CD8-positive, alpha-beta memory T cell (primary cell): ENCODE results near the gene SETD1B. TPM values are rescaled to one million over a fixed set of nuclear protein-coding genes. Genes with fewer than 3 reads are reported as not detected.
"Not testable (repeated sequence)": the region's sequence is repeated elsewhere in the genome, so short reads cannot be mapped to it uniquely, and the experiment has no call there.

ENCODE experiments used
- CTCF ChIA-PET: fragments of 350-600 bp; sonication (Branson Sonifier 250); formaldehyde crosslinking; loops from one replicate; lab custom pipeline; 2021; ENCODE audit warnings: antibody characterized with exemption; lab: Charles Lee
- POLR2A ChIA-PET: fragments of 350-600 bp; sonication (Branson Sonifier 250); formaldehyde crosslinking; loops from one replicate; lab custom pipeline; 2021; ENCODE audit warnings: antibody characterized with exemption; lab: Charles Lee
- DNase-seq, 5 donors: peaks; one replicate each; pipeline versions ENCODE4 v3.0.0 to v3.0.0-alpha.2; 2020 to 2022; ENCODE audit warnings: mixed read lengths in 1 of 5
- H3K27ac ChIP-seq: one replicate; pipeline ENCODE4 v1.7.0; 2013; ENCODE audit warnings: low read depth, mild to moderate bottlenecking, low read length, moderate library complexity
- H3K27me3 ChIP-seq: 2 replicates; pipeline ENCODE4 v1.7.0; 2013; ENCODE audit warnings: low read length, mild to moderate bottlenecking; ENCODE audit not compliant: insufficient read depth, poor library complexity, severe bottlenecking
- H3K36me3 ChIP-seq: 2 replicates; pipeline ENCODE4 v1.7.0; 2013; ENCODE audit warnings: mild to moderate bottlenecking, low read length, moderate library complexity; ENCODE audit not compliant: insufficient read depth
- H3K4me1 ChIP-seq: 2 replicates; pipeline ENCODE4 v1.7.0; 2013; ENCODE audit warnings: mild to moderate bottlenecking, low read length, moderate library complexity; ENCODE audit not compliant: insufficient read depth
- H3K4me3 ChIP-seq: 2 replicates; pipeline ENCODE4 v1.7.0; 2013; ENCODE audit warnings: mild to moderate bottlenecking, low read length
- H3K9me3 ChIP-seq: 2 replicates; pipeline ENCODE4 v1.7.0; 2013; ENCODE audit warnings: mild to moderate bottlenecking, low read length
- H3K27ac Mint-ChIP-seq, 8 donors: one replicate each; pipeline ENCODE4 v1.8.0; 2020 to 2021; ENCODE audit warnings: mixed read lengths in 8 of 8, mild to moderate bottlenecking in 6 of 8, inconsistent platforms in 3 of 8, moderate library complexity in 3 of 8
- H3K27me3 Mint-ChIP-seq, 2 donors: one replicate each; pipeline ENCODE4 v1.8.0; 2020 to 2021; ENCODE audit warnings: mixed read lengths in 2 of 2, mild to moderate bottlenecking in 1 of 2, moderate library complexity in 1 of 2
- H3K36me3 Mint-ChIP-seq, 3 donors: one replicate each; pipeline ENCODE4 v1.8.0; 2020 to 2021; ENCODE audit warnings: mixed read lengths in 3 of 3, inconsistent platforms in 1 of 3, mild to moderate bottlenecking in 1 of 3
- H3K4me1 Mint-ChIP-seq, 3 donors: one replicate each; pipeline ENCODE4 v1.8.0; 2020 to 2021; ENCODE audit warnings: mixed read lengths in 3 of 3, inconsistent platforms in 1 of 3, mild to moderate bottlenecking in 1 of 3
- H3K4me3 Mint-ChIP-seq, 7 donors: one replicate each; pipeline ENCODE4 v1.8.0; 2020 to 2021; ENCODE audit warnings: mixed read lengths in 7 of 7, mild to moderate bottlenecking in 6 of 7, moderate library complexity in 4 of 7, inconsistent platforms in 2 of 7
- H3K9me3 Mint-ChIP-seq, 5 donors: one replicate each; pipeline ENCODE4 v1.8.0; 2020 to 2022; ENCODE audit warnings: mixed read lengths in 5 of 5, mild to moderate bottlenecking in 3 of 5, moderate library complexity in 2 of 5, inconsistent platforms in 1 of 5
- polyA plus RNA-seq: library from polyadenylated mRNA; unstranded; fragments of 300-500 nt; fragmentation: Illumina TruSeq; gene quantifications from one replicate; pipeline ENCODE4 v1.2.3, GENCODE V29; 2021
- total RNA-seq, 2 experiments: library from RNA; stranded (reverse); gene quantifications; one replicate each; pipeline ENCODE4 v1.2.3, GENCODE V29; 2021

Gene SETD1B
- total and polyA plus RNA-seq, 3 experiments from 2014 or later: 2.4 to 31.9 (median 31.3) TPM

- Histone ChIP-seq H3K4me3 (peak overlapping the region; percentile 79), H3K27me3 (no peaks in the 10 kb centered on the region), H3K4me1 (peaks cover 81% of the 10 kb centered on the region), H3K36me3 (peaks cover 8% of the 10 kb centered on the region), H3K27ac (peak overlapping the region; percentile 97), H3K9me3 (no peaks in the 10 kb centered on the region)
- no peak for DNase-seq
- H3K36me3 Mint-ChIP-seq: peaks cover 5 to 41% (median 16%) of the 10 kb centered on the region in 3 donors
- H3K4me1 Mint-ChIP-seq: peaks cover 75 to 87% (median 80%) of the 10 kb centered on the region in 3 donors
- peak overlapping the region; percentile 88 to 96 (median 89) for H3K4me3 Mint-ChIP-seq
- peak overlapping the region; percentile 99 to 100 (median 100) for H3K27ac Mint-ChIP-seq
- ChIA-PET POLR2A (interaction anchor here (1.0 to 6.0 kb wide), 3 partner anchors 14 to 209 kb away, joined by 11 to 29 read pairs (median 24); no protein-coding TSS in a partner anchor), CTCF (interaction anchor here (1.2 to 44.0 kb wide), 3 partner anchors 6 to 120 kb away, joined by 3 to 1908 read pairs (median 1908); partner anchors contain the start of genes RHOF and SETD1B)
- H3K27me3 Mint-ChIP-seq: peaks cover 0 to 4% of the 10 kb centered on the region in 2 donors
- no peaks in the 10 kb centered on the region for H3K9me3 Mint-ChIP-seq
Measured at GRCh38 chr12:121788176-121788818, 15.5 kb upstream of the SETD1B start.

DNA sequence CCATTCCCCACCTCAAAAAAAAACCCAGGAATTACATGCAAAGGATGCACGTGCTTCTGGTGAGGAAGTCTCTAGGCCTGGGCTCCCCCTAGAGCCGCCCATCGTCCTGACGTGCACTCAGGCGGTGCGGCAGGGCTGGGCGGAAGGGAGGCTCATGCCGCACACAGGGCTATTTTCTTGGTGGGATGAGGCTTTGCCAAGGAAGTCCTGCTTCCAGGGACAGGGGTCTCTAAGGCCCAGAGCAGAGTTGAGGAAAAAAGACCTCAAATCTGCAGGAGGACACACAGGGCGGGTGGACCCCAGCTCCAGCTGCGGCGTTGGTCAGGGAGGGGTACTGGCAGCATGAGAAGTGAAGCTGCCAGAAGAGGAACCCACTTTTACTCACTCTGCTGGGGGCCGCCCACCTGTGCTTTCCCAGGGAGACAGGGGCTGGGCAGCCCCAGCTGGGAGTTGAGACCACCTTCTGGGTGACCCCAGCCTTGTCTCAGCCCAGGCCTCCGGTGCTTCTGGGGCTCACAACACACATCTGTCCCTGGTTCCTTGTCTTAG lies 14.5 kb upstream of the SETD1B start:
- H3K36me3 Mint-ChIP-seq: peaks cover 5 to 40% (median 12%) of the 10 kb centered on the region in 3 donors
- DNase-seq: peak in 4 of 5 donors; percentile 55 to 71 (median 68)
- CTCF ChIA-PET: interaction anchor here (1.0 to 44.0 kb wide), 3 partner anchors 7 to 95 kb away, joined by 3 to 1908 read pairs (median 1908); partner anchors contain the start of genes RHOF and SETD1B
- Histone ChIP-seq H3K27me3 (no peaks in the 10 kb centered on the region), H3K36me3 (peaks cover 8% of the 10 kb centered on the region), H3K4me1 (peaks cover 78% of the 10 kb centered on the region), H3K27ac (peak overlapping the region; percentile 97), H3K9me3 (no peaks in the 10 kb centered on the region), H3K4me3 (peak overlapping the region; percentile 79)
- H3K4me3 Mint-ChIP-seq: peak overlapping the region; percentile 88 to 96 (median 89)
- H3K9me3 Mint-ChIP-seq: no peaks in the 10 kb centered on the region
- peaks cover 0 to 2% of the 10 kb centered on the region in 2 donors for H3K27me3 Mint-ChIP-seq
- POLR2A ChIA-PET: interaction anchor here (0.6 to 8.3 kb wide), 10 partner anchors 8 to 1668 kb away, joined by 3 to 235 read pairs (median 5); partner anchors contain the start of genes ORAI1, SETD1B, SNRNP35 and TMEM120B
- H3K27ac Mint-ChIP-seq: peak overlapping the region; percentile 99 to 100 (median 100)
- H3K4me1 Mint-ChIP-seq: peaks cover 70 to 80% (median 74%) of the 10 kb centered on the region in 3 donors

DNA sequence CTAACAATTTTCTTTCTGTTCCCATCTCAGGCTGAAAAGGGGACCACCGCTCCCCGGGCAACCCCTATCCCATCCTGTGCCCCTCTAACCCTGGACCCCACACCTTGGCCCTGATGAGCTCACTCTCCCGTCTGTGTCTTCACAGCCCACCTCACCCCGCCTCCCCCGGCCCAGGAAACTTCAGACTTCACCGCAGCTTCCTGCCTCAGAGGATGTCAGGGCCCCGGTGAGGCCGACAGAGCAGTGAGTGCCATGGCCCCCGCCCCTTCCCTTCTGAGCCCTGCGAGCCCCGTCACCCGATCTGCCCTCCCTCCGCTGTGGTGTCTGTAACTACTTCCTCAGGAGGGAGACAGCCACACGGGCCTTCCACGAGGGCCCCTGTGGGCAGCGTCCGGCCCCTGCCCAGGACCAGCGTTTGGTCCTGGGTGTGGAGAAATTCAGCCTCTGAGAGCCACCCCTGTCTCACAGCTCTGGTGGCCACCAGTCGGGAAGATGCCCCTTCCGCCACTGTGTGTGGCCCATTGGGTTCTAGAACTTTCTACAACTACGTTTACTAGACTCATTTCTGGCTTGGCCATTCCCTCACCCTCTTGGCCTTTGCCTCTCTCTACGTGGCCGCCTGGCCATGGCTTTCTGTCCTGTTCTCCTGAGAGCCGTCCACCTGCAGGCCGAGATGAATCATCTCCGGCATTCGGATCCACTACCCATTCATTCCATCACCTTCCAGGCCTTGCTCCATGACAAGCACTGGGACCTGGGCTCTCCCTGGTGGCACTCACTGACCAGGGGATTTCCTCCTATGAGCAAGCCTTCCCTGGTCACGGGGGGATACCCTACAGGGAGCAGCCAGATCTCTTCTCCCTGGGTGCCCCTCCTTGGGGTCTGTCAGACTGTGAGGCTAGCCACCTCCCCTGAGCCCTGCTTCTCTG lies 13.7 kb upstream of the SETD1B start:
- Mint-ChIP-seq H3K4me3 (peak overlapping the region; percentile 88 to 96 (median 89)), H3K36me3 (peaks cover 0 to 37% (median 7%) of the 10 kb centered on the region in 3 donors), H3K4me1 (peaks cover 69 to 80% (median 74%) of the 10 kb centered on the region in 3 donors), H3K27ac (peak overlapping the region; percentile 99 to 100 (median 100)), H3K9me3 (no peaks in the 10 kb centered on the region), H3K27me3 (peaks cover 0 to 2% of the 10 kb centered on the region in 2 donors)
- CTCF ChIA-PET: interaction anchor here (0.6 to 44.0 kb wide), 5 partner anchors 8 to 291 kb away, joined by 3 to 1908 read pairs (median 4); partner anchors contain the start of genes RHOF and SETD1B
- peaks cover 78% of the 10 kb centered on the region for H3K4me1 ChIP-seq
- peak overlapping the region; percentile 97 for H3K27ac ChIP-seq
- peak overlapping the region; percentile 79 for H3K4me3 ChIP-seq
- no peaks in the 10 kb centered on the region for H3K27me3 ChIP-seq
- POLR2A ChIA-PET: interaction anchor here (0.6 to 8.3 kb wide), 10 partner anchors 9 to 1668 kb away, joined by 3 to 235 read pairs (median 5); partner anchors contain the start of genes ORAI1, SETD1B, SNRNP35 and TMEM120B
- H3K36me3 ChIP-seq: peaks cover 8% of the 10 kb centered on the region
- peak; percentile 93 to 98 (median 95) for DNase-seq
- H3K9me3 ChIP-seq: no peaks in the 10 kb centered on the region

DNA sequence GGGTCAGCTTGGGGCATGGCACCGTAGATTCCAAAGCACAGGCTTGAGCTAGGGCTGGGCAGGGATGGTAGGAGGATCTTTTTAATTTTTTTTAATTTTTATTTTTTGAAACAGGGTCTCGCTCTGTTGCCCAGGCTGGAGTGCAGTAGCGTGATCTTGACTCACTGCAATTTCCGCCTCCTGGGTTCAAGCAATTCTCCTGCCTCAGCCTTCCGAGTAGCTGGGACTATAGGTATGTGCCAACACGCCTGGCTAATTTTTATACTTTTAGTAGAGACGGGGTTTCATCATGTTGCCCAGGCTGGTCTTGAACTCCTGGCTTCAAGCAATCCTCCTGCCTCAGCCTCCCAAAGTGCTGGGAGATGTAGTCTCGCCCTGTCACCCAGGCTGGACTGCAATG lies 13.0 kb upstream of the SETD1B start:
- Mint-ChIP-seq H3K4me3 (peak overlapping the region; percentile 88 to 96 (median 89)), H3K4me1 (peaks cover 71 to 81% (median 75%) of the 10 kb centered on the region in 3 donors), H3K27ac (peak overlapping the region; percentile 99 to 100 (median 100)), H3K36me3 (peaks cover 0 to 43% (median 7%) of the 10 kb centered on the region in 3 donors)
- Histone ChIP-seq H3K27ac (peak overlapping the region; percentile 97), H3K4me3 (peak overlapping the region; percentile 99), H3K4me1 (peaks cover 80% of the 10 kb centered on the region)
- H3K27me3 Mint-ChIP-seq, H3K9me3 Mint-ChIP-seq, H3K9me3 ChIP-seq, H3K27me3 ChIP-seq, DNase-seq, H3K36me3 ChIP-seq: not testable (repeated sequence)
- CTCF ChIA-PET: interaction anchor here (0.6 to 44.0 kb wide), 4 partner anchors 8 to 292 kb away, joined by 3 to 1908 read pairs (median 956); partner anchors contain the start of genes RHOF and SETD1B
- POLR2A ChIA-PET: interaction anchor here (0.5 to 8.3 kb wide), 4 partner anchors 9 to 125 kb away, joined by 4 to 235 read pairs (median 44); partner anchors contain the start of gene SETD1B

- Mint-ChIP-seq H3K27me3 (peaks cover 0 to 2% of the 10 kb centered on the region in 2 donors), H3K36me3 (peaks cover 0 to 43% (median 6%) of the 10 kb centered on the region in 3 donors), H3K4me3 (peak overlapping the region; percentile 88 to 96 (median 89)), H3K9me3 (no peaks in the 10 kb centered on the region), H3K4me1 (peaks cover 61 to 76% (median 64%) of the 10 kb centered on the region in 3 donors), H3K27ac (peak overlapping the region; percentile 99 to 100 (median 100))
- CTCF ChIA-PET: interaction anchor here (1.3 to 44.0 kb wide), 6 partner anchors 8 to 97 kb away, joined by 4 to 1908 read pairs (median 94); partner anchors contain the start of genes PSMD9, RHOF, SETD1B and TMEM120B
- POLR2A ChIA-PET: interaction anchor here (3.7 to 12.2 kb wide), 5 partner anchors 10 to 20 kb away, joined by 29 to 277 read pairs (median 58); partner anchors contain the start of gene SETD1B
- no peaks in the 10 kb centered on the region for H3K9me3 ChIP-seq
- H3K27me3 ChIP-seq: no peaks in the 10 kb centered on the region
- H3K36me3 ChIP-seq: peaks cover 8% of the 10 kb centered on the region
- DNase-seq: peak; percentile 41 to 70 (median 50)
- H3K4me3 ChIP-seq: peak overlapping the region; percentile 99
- H3K27ac ChIP-seq: peak overlapping the region; percentile 79
- peaks cover 68% of the 10 kb centered on the region for H3K4me1 ChIP-seq
Measured at GRCh38 chr12:121791671-121792551, 11.9 kb upstream of the SETD1B start.

GRCh38 chr12:121792607-121793439 lies 11.0 kb upstream of the SETD1B start:
- H3K4me3 ChIP-seq: peak overlapping the region; percentile 99
- H3K4me1 Mint-ChIP-seq: peaks cover 56 to 76% (median 61%) of the 10 kb centered on the region in 3 donors
- peak in 4 of 5 donors; percentile 60 to 80 (median 67) for DNase-seq
- H3K36me3 ChIP-seq: peaks cover 10% of the 10 kb centered on the region
- H3K4me3 Mint-ChIP-seq: peak overlapping the region; percentile 88 to 96 (median 89)
- ChIA-PET CTCF (interaction anchor here (0.6 to 44.0 kb wide), 9 partner anchors 7 to 256 kb away, joined by 3 to 1908 read pairs (median 42); partner anchors contain the start of genes CFAP251, PSMD9, RHOF and SETD1B), POLR2A (interaction anchor here (0.6 to 12.2 kb wide), 10 partner anchors 11 to 1501 kb away, joined by 3 to 277 read pairs (median 11); partner anchors contain the start of genes PSMD9, RNU4-2, SETD1B and TMEM120B)
- H3K9me3 ChIP-seq: no peaks in the 10 kb centered on the region
- H3K9me3 Mint-ChIP-seq: no peaks in the 10 kb centered on the region
- peaks cover 64% of the 10 kb centered on the region for H3K4me1 ChIP-seq
- H3K27me3 ChIP-seq: no peaks in the 10 kb centered on the region
- H3K27ac ChIP-seq: peak overlapping the region; percentile 79
- H3K27ac Mint-ChIP-seq: peak overlapping the region; percentile 99 to 100 (median 100)
- peaks cover 0 to 2% of the 10 kb centered on the region in 2 donors for H3K27me3 Mint-ChIP-seq
- H3K36me3 Mint-ChIP-seq: peaks cover 0 to 46% (median 8%) of the 10 kb centered on the region in 3 donors
